OCI-LY7 (cell line): Measurements from ENCODE around the gene TASP1.
"Not testable (repeated sequence)": the region's sequence is repeated elsewhere in the genome, so short reads cannot be mapped to it uniquely, and the experiment has no call there.

Experiments used
- EZH2phosphoT487 ChIP-seq: fragments of 200-600 bp; sonication (generic); IDR thresholded peaks from 2 replicates; pipeline ENCODE4 v1.6.1; 2018; ENCODE audit warnings: low read depth, borderline replicate concordance, mild to moderate bottlenecking, mixed run types, antibody characterized with exemption, low read length, moderate library complexity, mixed read lengths
- TF ChIP-seq, protein P1 (sequence below): fragments of 200-600 bp; sonication (generic); conservative IDR thresholded peaks from 2 replicates; pipeline ENCODE4 v1.5.1; 2014; ENCODE audit warnings: mild to moderate bottlenecking, antibody characterized with exemption, low read length, moderate library complexity, mixed read lengths

DNA sequence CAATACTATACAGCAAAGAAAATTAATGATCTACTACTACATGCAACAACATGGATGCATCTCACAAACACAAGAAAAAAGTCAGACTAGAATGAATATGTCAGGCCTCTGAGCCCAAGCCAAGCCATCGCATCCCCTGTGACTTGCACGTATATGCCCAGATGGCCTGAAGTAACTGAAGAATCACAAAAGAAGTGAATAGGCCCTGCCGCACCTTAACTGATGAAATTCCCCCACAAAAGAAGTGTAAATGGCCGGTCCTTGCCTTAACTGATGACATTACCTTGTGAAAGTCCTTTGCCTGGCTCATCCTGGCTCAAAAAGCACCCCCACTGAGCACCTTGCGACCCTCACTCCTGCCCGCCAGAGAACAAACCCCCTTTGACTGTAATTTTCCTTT lies 280.9 kb downstream of the TASP1 start:
- TF ChIP-seq, protein P1, sequence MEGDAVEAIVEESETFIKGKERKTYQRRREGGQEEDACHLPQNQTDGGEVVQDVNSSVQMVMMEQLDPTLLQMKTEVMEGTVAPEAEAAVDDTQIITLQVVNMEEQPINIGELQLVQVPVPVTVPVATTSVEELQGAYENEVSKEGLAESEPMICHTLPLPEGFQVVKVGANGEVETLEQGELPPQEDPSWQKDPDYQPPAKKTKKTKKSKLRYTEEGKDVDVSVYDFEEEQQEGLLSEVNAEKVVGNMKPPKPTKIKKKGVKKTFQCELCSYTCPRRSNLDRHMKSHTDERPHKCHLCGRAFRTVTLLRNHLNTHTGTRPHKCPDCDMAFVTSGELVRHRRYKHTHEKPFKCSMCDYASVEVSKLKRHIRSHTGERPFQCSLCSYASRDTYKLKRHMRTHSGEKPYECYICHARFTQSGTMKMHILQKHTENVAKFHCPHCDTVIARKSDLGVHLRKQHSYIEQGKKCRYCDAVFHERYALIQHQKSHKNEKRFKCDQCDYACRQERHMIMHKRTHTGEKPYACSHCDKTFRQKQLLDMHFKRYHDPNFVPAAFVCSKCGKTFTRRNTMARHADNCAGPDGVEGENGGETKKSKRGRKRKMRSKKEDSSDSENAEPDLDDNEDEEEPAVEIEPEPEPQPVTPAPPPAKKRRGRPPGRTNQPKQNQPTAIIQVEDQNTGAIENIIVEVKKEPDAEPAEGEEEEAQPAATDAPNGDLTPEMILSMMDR = not testable (repeated sequence)
- TF ChIP-seq EZH2phosphoT487 = not testable (repeated sequence)
